GM21825 (cell line): ENCODE results near the gene FRMD6.
A peak's percentile ranks its signal among the peaks of the same experiment; 100 is the strongest.
"Not testable (repeated sequence)": the region's sequence is repeated elsewhere in the genome, so short reads cannot be mapped to it uniquely, and the experiment has no call there.

Experiments
- ATAC-seq: cut with Tn5 transposase; IDR thresholded peaks from one replicate; pipeline ENCODE4 v1.9.1; 2021; ENCODE audit warnings: mild to moderate bottlenecking, moderate library complexity; ENCODE audit not compliant: unreplicated experiment

Gene FRMD6

GRCh38 chr14:51627313-51627712 is 24.4 kb upstream of the FRMD6 start:
- ATAC-seq, result no peak

DNA sequence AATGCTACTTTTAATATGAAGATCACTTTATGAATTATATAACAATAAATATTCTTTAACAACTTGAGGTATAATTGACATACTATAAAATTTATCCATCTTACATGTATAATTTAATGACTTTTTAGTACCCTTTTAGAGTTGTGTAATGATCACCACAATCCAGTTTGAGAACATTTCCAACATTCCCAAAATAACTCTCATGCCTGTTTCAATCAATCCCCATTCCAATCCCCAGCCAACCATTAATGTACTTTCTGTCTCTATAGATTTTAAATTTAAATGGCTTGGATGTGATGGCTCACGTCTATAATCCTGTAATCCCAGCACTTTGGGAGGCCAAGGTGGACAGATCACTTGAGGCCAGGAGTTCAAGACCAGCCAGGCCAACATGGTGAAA is 23.5 kb upstream of the FRMD6 start:
- ATAC-seq, result no peak

DNA sequence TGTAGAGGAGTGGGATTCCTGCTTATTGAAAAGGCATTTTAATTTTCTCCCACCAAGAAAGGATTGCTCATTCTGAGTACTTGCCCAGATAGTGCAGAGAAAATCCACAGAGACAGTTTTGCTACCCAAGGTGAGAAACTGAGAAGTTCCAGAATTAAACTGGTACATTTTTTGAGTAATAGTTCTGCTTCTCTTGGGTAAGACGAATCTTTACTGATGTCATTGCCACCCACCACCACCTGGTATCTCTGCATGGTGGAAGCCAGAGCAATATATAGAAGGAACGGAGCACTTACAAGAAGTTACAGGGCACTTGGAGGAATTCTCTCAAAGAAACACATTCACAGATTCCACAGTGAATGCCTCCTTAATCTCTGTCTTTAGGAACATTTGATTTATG is 20.7 kb upstream of the FRMD6 start:
- no peak for ATAC-seq

GRCh38 chr14:51633298-51633697 is 18.4 kb upstream of the FRMD6 start:
- not testable (repeated sequence) for ATAC-seq

DNA sequence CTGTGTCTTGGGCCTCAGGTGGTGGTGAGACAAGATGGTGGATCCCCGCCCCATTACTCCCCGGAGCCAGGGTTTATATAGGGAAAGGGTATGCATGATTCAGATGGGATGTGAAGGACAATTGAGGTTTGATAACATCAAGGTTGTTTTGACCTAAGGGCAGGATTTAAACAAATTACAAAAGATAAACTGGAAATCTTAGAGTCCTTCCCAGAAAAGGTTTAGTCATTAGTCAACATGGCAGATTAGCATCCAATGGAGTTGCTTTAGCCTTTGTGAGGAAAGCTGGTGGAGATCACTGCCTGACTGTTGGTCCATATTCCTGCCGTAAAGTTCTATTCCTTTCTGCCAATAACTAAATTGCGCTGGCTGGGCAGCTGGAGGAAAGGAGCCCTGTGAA is 15.6 kb upstream of the FRMD6 start:
- no peak for ATAC-seq

DNA sequence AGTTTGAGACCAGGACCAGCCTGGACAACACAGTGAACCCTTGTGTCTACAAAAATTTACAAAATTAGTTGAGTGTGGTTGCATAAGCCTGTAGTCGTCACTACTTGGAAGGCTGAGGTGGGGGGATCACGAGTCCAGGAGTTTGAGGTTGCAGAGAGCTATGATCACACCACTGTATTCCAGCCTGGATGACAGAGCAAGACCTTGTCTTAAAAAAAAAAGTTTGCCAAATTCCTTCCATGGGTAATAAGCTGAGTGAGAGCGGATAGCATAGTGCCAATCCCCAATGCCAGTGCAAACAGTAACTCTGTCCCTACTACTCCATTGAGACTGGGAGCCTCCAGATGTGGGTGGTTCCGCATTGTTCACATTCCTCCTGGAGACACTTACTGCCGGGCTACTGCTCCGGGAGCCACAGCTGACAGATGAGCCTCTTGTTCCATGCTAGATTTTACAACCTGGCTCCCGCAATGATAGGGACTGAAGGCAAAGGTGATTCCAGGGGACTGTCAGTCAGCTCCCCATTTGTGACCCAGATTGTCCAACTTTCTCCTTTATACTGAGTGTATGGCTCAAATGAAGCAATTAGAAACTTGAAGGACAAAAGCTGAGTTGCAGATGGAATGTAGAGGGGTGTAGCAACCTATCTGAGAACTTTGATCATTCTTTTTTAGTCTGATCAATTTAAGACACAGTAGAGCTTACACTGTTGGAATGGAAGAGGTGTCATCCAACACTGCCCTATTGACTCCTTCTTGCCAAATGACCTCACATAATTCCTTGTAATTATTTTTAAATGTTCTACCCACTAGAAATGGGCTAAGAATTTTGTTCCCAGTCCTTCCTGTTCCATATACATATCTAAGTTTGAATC is 13.4 kb upstream of the FRMD6 start:
- no peak for ATAC-seq

DNA sequence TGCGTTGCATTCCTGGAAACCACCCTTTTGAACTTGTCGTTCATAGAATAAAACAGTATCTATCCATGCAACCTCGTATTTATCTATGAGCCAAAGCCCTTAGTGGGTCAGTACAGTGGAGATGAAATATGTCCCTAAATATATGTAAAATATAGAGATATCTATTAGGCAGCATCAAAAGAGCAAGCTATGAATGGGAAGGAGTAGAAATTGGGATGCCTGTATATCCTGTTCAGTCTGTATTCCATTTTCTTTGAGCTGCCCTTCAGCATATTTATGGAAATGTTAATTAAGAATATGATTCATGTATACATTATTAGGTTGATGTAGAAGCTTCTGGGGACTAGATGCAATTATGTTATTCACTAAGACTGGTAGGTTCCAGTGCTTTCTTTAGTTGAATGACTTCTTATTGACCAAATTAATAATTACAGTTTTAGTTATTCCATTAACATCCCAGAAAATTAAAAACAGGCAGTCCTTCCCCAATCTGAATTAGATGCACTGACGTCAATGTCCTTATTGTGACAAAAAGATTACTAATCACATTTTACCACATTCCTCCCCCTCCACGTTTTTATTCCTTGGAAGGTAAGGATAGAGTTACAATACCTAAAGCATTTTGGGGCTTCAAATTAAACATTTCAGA is 11.9 kb upstream of the FRMD6 start:
- ATAC-seq, result no peak

DNA sequence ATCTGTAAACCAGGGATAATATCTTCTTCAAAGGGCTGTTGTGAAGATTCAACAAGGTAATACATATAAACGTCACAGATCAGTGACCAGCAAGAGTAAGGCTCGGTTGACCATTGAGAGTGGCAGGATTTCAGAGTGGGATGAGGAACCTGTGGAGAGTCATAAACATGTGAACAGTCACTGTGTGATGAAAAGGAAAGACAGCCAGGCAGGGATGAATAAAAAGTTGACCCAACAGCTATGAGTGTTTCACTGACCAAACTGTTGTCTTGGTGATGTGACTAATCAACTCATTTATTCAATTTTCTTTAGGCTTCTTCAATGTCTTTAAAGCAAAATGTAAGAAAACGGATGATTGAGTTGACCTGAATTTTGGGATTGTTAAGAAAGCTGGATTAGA is 8.6 kb upstream of the FRMD6 start:
- ATAC-seq, result no peak

DNA sequence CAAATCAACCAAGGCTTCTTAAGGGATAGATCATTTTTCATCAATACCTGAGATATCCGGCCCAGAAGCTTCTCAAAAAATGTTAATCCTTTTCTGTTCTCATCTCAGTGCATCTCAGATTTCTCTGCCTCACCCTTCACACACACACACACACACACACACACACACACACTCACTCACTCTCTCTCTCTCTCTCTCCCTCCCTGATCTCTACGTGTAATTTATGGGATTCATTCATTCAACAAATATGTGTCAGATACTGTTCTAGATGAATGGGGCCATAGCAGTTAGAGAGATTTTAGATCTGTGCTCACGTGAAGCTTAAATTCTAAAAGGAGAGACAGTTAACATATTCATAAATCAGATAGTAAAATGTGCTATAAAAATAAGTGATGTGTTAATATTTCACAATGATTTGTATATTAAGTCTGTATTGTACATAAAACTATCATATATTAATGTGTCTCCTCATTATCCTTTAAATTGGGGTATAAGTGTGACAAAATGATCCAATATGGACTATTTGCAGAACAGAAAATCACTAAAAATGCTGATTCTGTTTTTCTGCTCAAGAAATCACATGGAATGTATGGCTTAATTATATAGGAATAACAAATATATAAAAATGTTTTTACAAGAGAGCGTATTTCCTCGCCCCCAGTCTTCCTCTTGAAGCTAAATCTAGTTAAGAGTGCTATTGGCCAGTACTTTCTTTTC is 7.3 kb upstream of the FRMD6 start:
- no peak for ATAC-seq

DNA sequence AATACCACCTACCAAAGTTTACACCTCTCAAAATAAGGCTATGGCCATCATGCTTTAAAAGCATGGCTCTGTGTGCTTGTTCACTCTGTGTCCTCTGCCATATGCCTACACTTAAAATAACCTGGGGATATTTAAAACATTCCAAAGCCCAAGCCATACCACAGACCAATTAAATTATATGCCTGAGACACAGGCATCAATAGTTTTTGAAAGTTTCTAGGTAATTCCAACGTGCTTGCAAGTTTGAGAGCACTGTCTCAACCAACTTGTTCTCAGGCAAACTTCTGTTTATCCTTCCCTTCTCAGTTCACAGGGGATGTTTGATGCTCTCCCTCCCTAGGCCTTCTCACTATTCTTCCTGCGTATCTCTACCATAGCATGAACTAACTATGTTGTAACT is 3.4 kb upstream of the FRMD6 start:
- ATAC-seq, result no peak

- no peak for ATAC-seq
Measured at GRCh38 chr14:51650716-51651387, 858 bp upstream of the FRMD6 start.

DNA sequence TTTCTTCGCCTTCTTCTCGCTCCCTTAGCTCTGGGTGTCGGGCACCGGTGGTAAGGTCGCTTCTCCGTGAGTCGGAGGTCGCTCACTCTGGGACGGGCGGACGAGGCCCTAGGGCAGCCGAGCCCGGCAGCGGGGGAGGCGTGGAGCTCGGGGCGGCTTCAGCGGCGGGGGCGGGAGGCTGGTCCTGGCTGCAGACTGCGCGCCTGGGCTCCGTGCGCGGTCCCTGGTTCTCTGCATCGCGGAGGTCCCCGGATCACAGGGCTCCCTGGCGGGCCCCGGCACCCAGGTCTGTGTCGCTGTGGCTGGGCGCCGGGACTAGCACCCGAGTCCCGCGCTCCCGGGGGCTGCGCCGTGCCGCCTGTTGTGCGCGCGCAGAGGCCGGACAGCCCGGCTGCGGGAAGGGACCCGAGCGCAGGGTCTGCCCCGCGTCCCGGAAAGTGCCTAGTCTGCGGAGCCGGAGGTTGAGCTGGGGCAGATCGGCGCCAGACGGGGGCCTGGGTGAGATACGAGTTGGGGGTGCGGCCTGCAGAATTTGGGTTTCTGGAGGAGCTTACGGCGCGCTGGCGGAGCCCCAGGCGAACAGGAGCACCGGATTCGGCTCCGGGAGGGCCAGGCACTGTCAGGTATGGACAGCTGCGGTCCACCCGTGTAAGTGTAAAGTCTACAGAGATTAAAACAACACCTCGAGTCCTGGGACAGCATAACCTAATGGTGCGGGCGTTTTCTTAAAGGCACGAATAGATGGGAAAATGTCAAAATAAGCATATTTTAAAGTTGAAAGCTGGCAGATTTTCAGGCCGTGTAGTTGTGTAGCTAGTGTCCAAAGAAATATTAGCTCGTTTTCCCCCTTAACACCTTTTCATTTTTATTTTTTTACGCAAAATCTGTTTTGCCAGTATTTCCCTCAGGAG is 713 bp downstream of the FRMD6 start:
- ATAC-seq, result peak; percentile 43

DNA sequence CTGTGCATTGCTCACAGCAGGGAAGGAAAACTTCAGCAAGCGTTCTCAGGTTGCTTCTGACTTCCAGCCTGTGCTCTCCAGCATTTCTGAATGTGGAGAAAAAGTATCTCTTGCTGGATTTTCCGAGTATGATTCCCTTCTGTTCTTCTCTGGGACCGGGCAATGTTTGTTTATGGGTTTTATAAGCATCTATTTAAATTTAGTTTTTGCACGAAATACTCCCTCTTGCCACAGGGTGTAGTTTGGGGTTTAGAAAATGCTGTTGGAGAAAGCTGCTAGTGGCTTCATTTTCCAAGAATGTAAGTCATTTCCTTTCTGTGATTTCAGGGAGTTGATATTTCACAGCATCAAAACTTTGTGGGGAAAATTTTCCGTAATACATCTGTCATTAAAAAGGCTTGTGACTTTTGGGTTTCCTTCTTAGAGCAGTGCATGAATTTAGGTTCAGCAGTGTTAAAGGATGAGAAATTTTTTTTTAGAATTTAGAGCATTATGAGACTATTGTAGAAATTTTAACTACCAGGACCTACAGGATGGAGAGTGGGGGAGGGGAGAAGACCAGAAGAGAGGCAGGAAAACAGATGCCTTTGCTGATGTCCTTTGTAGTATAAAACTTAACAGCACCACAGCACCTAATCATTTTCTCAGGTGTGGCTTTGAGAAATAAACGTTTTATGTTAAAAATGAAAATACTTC is 1.5 kb downstream of the FRMD6 start:
- ATAC-seq, result no peak

DNA sequence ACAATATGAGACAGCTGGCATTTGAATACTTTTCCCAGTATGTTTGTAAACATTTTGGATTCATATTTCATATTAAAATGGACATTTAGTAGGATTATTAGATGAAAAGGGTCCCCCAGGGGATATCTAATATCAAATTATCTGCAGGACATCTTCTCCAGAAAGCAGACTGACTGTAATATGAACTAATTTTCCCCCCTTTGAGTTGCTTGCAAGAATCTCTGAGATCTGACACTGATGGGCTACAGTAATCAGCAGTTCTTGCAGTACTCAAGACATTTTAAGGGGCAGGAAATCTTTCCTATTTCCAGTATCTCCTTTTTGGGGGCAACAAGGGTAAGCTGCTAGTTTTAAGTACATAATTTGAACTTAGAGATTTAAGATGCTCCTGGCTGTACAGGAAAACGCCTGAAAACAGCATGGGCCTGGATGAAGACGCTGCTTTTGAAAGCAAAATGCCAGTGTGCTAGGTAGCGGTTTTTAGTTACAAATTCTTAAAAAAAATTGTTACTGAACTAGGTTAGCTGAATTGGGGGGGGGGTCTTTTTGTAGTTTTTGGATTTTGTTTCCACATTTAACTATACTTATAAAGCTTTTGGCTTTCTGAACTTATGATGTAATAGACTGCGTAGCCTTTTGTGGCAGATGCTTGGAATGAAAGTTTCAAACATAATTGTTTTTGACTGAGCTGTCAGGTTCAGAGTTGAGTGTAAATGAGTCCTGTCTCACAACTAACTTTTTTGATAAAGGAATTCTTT is 2.2 kb downstream of the FRMD6 start:
- no peak for ATAC-seq

DNA sequence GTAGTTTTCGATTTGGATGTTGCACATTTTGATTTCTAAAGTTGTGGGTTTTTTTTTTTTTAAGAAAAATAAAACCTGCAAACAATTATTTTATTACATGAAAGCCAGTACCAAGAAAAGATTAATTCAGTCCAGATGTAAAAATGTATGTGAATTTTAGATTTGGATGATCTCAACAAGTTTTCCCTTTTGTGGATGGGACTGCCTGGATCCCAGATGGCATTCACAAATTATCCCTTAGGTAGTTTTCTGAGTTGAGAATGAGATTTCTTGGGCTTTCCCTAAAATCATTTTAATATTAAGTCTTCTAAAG is 2.8 kb downstream of the FRMD6 start:
- ATAC-seq, result no peak

GRCh38 chr14:51657762-51658161 is 6.1 kb downstream of the FRMD6 start:
- ATAC-seq, result no peak

- ATAC-seq, result no peak
Measured at GRCh38 chr14:51658441-51659173, 6.9 kb downstream of the FRMD6 start.

- ATAC-seq, result no peak
Measured at GRCh38 chr14:51660741-51661140, 9.0 kb downstream of the FRMD6 start.
